ENCODE results near the gene BNC2.

The BNC2 gene

DNA sequence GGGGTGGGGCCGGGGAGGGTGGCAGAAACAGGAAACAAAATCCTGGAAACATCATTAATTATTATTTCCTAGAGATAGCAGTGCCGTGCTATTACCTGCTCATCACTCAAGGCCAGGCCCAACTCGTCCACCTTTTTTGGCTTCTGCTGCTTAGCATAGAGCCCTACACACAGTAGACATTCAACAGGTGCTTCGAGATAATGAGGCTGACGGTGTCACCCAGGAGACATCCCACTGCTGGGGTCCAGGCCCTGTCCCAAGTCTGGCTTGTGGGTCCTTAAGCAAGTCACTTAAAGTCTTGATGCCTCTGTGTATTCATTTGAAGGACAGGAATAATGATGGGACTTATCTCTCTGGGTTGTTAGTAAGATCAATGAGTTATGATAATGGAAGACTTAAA, 506.6 kb downstream of the BNC2 start:
- Histone ChIP-seq H3K27me3 (ENCODE audit: control insufficient read depth, insufficient read depth, low read length) (no peaks in the 10 kb centered on the region), H3K36me3 (ENCODE audit: control insufficient read depth, insufficient read depth, low read length) (no peaks in the 10 kb centered on the region), H3K4me1 (no peaks in the 10 kb centered on the region), H3K9me3 (ENCODE audit: control insufficient read depth, low read length) (no peaks in the 10 kb centered on the region), H3K4me2 (ENCODE audit: low read length) (no peak overlapping the region), H3K9ac (no peak overlapping the region), H3K79me2 (no peaks in the 10 kb centered on the region), H3K4me3 (ENCODE audit: low read depth, low read length) (no peak overlapping the region), H3K27ac (no peak overlapping the region), H2AFZ (no peak overlapping the region)
- no peak for TF ChIP-seq CTCF (IDR thresholded peaks at IDR 0.05)

- no peaks in the 10 kb centered on the region for H3K79me2 ChIP-seq
- no peak for TF ChIP-seq CTCF (IDR thresholded peaks at IDR 0.05)
- no peak overlapping the region for H3K27ac ChIP-seq
Observed at GRCh38 chr9:16363073-16363781, 507.2 kb downstream of the BNC2 start.

DNA sequence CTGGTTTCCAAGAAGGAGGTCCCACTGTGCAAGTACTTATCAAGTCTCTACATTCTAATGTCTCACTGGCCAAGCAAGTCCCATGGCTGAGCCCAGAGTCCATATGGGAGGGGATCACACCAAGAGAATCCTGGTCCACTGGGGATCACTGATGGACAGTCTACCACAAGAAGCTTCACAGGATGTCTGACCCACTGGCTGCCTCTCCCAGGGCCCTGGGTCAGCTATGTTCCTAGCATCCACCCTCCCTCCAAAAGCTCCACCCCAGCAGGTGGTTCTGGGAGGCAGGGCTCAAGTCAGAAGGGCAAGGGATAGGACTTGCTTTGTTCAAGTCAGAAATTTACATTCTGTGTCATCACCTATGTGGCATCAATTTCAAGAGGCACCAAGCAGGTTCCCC, 508.5 kb downstream of the BNC2 start:
- TF ChIP-seq CTCF (IDR thresholded peaks at IDR 0.05) = no peak
- Histone ChIP-seq H3K27me3 (ENCODE audit: control insufficient read depth, insufficient read depth, low read length) (no peaks in the 10 kb centered on the region), H3K4me3 (ENCODE audit: low read depth, low read length) (no peak overlapping the region)

More at GRCh38 chr9:16363073-16363781, 507.2 kb downstream of the BNC2 start:
- Histone ChIP-seq H3K4me3 (ENCODE audit: low read depth, low read length) (no peak overlapping the region), H3K9ac (no peak overlapping the region), H3K4me1 (no peaks in the 10 kb centered on the region), H3K36me3 (ENCODE audit: control insufficient read depth, insufficient read depth, low read length) (no peaks in the 10 kb centered on the region), H3K27me3 (ENCODE audit: control insufficient read depth, insufficient read depth, low read length) (no peaks in the 10 kb centered on the region), H3K9me3 (ENCODE audit: control insufficient read depth, low read length) (no peaks in the 10 kb centered on the region), H3K4me2 (ENCODE audit: low read length) (no peak overlapping the region), H2AFZ (no peak overlapping the region)

DNA sequence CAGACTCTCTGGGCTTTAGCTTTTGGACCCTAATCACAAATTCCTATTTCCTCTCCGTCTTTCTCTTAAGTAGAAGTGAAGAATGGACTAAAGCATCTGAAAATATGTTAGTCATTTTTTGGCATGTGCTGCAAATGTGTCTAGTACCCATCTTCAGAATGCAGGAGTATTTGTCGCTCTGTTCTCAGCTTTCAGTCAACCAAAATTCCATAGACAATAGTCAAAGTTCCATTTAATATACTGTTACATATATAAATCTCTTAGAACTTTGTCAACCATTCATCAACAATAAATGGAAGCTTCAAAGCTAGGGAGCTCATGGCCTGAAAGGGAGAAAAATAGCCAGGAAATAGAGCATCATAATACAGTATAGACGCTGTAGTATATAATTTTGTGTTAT, 509.4 kb downstream of the BNC2 start:
- Histone ChIP-seq H2AFZ (no peak overlapping the region), H3K27ac (no peak overlapping the region), H3K79me2 (no peaks in the 10 kb centered on the region), H3K4me3 (ENCODE audit: low read depth, low read length) (no peak overlapping the region), H3K9me3 (ENCODE audit: control insufficient read depth, low read length) (no peaks in the 10 kb centered on the region), H3K9ac (no peak overlapping the region), H3K27me3 (ENCODE audit: control insufficient read depth, insufficient read depth, low read length) (no peaks in the 10 kb centered on the region), H3K36me3 (ENCODE audit: control insufficient read depth, insufficient read depth, low read length) (no peaks in the 10 kb centered on the region), H3K4me1 (no peaks in the 10 kb centered on the region), H3K4me2 (ENCODE audit: low read length) (no peak overlapping the region)
- no peak for TF ChIP-seq CTCF (IDR thresholded peaks at IDR 0.05)

More for the DNA sequence above, 508.5 kb downstream of the BNC2 start:
- Histone ChIP-seq H3K27ac (no peak overlapping the region), H3K36me3 (ENCODE audit: control insufficient read depth, insufficient read depth, low read length) (no peaks in the 10 kb centered on the region), H3K4me2 (ENCODE audit: low read length) (no peak overlapping the region), H3K4me1 (no peaks in the 10 kb centered on the region), H3K9ac (no peak overlapping the region), H2AFZ (no peak overlapping the region), H3K9me3 (ENCODE audit: control insufficient read depth, low read length) (no peaks in the 10 kb centered on the region), H3K79me2 (no peaks in the 10 kb centered on the region)

GRCh38 chr9:16360247-16360646, 510.2 kb downstream of the BNC2 start:
- no peaks in the 10 kb centered on the region for H3K27me3 ChIP-seq (ENCODE audit: control insufficient read depth, insufficient read depth, low read length)
- no peak overlapping the region for H3K4me2 ChIP-seq (ENCODE audit: low read length)
- H3K79me2 ChIP-seq = no peaks in the 10 kb centered on the region
- no peak overlapping the region for H3K4me3 ChIP-seq (ENCODE audit: low read depth, low read length)
- H3K36me3 ChIP-seq (ENCODE audit: control insufficient read depth, insufficient read depth, low read length) = no peaks in the 10 kb centered on the region
- no peak overlapping the region for H3K27ac ChIP-seq
- TF ChIP-seq CTCF (IDR thresholded peaks at IDR 0.05) = no peak
- no peaks in the 10 kb centered on the region for H3K4me1 ChIP-seq
- no peak overlapping the region for H3K9ac ChIP-seq
- no peaks in the 10 kb centered on the region for H3K9me3 ChIP-seq (ENCODE audit: control insufficient read depth, low read length)
- no peak overlapping the region for H2AFZ ChIP-seq

Measured in parathyroid adenoma (tissue), 2 donors.